MM.1S (cell line): ENCODE measurements around the gene TBPL2.

Experiments
- EZH2 ChIP-seq: fragments of 300-600 bp; sonication (generic); optimal IDR thresholded peaks from 2 replicates; pipeline ENCODE3; 2017; ENCODE audit warnings: low read depth, mild to moderate bottlenecking, antibody characterized with exemption, low read length, mixed read lengths
- TF ChIP-seq, protein P1 (sequence below): fragments of 300-600 bp; sonication (generic); IDR thresholded peaks from 2 replicates; pipeline ENCODE4 v1.5.1; 2016; ENCODE audit warnings: antibody characterized with exemption, low read length, mixed read lengths

DNA sequence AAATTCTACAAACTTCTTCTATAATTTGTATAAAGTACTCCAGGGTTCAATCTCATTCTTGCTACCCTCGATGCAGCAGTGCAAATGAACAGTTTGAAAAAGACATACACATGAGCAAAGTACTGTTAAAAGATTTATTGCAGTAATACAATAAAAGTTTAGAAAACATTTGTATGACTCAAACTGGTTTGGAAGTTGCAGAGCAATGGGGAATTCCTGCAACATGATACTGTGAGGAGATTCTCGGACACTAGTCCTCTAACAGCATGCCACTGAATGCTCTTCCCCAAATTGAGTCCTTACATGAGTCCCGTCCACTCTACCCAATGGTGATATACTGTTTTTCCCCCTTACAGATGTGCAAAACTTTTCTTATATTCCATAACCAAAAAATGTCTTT, 74.1 kb downstream of the TBPL2 start:
- TF ChIP-seq, protein P1, sequence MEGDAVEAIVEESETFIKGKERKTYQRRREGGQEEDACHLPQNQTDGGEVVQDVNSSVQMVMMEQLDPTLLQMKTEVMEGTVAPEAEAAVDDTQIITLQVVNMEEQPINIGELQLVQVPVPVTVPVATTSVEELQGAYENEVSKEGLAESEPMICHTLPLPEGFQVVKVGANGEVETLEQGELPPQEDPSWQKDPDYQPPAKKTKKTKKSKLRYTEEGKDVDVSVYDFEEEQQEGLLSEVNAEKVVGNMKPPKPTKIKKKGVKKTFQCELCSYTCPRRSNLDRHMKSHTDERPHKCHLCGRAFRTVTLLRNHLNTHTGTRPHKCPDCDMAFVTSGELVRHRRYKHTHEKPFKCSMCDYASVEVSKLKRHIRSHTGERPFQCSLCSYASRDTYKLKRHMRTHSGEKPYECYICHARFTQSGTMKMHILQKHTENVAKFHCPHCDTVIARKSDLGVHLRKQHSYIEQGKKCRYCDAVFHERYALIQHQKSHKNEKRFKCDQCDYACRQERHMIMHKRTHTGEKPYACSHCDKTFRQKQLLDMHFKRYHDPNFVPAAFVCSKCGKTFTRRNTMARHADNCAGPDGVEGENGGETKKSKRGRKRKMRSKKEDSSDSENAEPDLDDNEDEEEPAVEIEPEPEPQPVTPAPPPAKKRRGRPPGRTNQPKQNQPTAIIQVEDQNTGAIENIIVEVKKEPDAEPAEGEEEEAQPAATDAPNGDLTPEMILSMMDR, result no peak
- no peak for TF ChIP-seq EZH2
